HG03342 (cell line): Measurements from ENCODE around the gene KCNJ18.
"Not testable (repeated sequence)": the region's sequence is repeated elsewhere in the genome, so short reads cannot be mapped to it uniquely, and the experiment has no call there.

Experiments
- ATAC-seq: cut with Tn5 transposase; IDR thresholded peaks from one replicate; pipeline ENCODE4 v1.9.1; 2021; ENCODE audit warnings: mild to moderate bottlenecking, moderate library complexity; ENCODE audit not compliant: unreplicated experiment

Gene KCNJ18

DNA sequence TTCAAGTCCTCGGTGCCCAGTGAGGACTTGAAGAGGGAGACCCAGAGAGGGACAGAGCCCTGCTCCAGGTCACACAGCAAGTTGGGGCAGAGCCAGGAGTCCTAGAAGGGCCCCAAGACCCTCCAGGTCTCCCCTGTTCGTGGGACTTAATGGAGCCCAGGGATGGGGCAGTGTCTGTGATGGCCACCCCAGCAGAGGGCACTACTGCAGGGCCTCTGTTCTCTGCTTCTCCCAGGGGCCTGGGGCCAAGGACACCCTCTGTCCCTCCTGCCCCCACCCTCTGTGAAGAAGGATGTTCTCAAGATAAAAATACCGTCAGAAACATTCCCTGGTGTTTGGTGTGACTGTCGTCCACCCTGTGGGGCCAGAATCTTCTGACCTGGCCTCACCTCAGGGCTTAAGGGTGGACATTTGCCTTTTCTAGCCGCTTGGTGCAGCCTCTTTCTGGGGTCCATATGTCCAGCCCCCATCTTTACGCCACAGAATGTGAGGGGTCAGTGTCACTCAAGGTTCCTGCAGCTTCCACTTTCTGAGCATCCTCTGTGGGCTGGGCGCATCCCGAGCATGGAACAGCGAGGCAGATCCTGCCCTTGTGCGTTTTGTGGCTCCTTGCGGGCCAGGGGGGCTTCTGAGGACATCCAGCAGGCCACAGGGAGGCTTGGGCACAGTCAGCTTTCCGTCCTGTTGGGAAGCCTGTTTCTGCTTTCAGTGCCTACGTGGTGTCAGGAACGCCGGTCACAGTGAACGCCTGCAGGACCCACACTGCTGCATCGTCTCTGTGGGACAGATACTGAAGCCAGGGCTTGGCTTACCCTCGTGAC, at the start of gene KCNJ18:
KCNJ18 (plus strand) TSS at position 641 of the 821 bp plus-strand sequence. CDS start 10,264 bp downstream, outside the sequence.
- ATAC-seq, result not testable (repeated sequence)

DNA sequence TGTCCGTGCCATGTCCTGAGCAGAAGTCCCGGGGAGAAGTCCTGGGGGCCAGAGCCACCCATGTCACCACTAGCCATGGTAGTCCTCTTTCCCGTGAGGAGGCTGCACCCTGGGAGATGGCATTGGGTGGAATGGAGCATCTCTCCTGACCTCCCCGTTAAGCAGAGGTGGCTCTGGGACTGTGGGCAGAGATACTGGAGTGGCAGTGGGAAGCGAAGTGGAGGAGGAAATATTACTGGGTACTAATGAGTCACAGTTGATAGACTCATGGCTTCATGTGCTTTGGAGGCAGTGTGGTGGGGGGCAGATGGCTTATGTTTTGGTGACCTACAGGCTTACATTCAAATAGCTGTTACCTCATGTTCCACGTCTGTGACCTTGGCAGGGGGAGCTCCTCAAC, 44.2 kb upstream of the KCNJ18 start:
- ATAC-seq, result not testable (repeated sequence)

- not testable (repeated sequence) for ATAC-seq
Measured at GRCh38 chr17:21650043-21650442, 42.3 kb upstream of the KCNJ18 start.

DNA sequence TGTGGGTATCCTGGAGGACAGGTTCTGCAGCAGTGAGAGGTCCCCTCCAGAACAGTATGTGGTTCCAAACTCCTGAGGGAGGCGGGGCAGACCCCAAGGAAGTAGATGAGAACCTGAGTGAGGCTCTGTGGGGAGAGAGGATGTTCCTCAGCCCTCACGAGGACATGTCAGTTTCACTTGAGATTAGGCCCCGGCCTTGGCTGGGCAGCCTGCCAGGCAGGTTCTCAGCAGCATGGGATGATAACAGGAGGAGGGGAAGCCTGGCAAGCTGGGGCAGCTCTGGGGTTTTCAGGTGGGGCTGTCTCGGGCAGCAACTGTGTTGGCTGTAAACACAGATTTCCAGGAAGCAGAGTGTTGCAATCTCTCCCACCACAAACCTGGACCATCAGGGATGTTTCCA, 40.3 kb upstream of the KCNJ18 start:
- not testable (repeated sequence) for ATAC-seq

DNA sequence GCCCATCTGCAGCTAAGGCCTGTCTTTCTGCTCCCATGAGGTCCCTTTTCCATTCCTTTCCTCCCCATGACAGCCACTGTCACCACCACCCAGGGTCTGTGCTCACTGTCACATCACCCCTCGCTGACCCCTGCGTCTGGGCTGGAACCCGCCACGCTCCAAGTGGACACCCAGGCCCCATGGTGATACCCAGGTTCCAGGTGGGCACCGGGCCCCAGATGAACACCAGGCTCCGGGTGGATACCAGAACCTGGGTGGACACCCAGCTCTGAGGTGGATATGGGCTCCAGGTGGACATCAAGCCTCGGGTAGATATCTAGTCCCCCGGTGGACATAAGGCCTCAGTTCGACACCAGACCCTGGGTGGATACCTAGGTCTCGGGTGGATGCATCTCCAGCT, 39.1 kb upstream of the KCNJ18 start:
- ATAC-seq, result not testable (repeated sequence)

DNA sequence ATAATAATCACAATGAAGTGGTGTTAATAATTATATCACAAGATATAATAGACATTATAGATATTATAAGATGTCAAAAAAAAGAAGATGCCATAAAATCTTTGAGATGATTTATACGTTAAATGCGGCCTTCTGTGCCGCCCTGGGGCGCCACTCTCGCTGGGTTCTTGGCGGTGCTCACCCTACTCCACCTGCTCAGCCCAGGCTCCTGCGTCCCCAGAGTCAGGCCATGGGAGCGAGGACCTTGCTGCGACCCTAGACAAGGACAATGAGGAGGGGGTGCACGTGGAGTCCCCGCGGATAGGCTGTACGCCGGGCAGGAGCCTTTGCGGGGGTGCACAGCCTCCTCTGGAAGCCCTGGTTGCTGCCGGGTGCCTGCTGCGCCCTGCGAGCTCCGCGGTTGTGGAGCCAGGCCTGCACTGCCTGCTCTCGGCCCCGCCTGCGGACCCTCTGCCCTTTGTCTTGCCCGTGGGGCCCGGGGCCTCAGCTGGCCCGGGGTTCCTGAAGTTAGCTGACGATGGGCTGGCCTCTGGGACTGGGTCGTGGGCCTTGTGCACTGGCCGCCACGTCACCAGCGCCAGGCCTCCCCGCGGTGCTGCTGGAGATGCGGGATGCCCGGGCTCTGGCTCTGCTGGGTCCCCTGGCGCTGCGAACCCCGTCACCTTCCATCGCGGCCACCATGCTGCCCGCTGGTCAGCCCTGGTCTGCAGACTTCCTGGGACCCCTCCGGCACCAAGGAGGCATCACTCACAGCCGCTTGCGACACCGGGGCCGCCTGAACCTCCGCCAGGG, 35.6 kb upstream of the KCNJ18 start:
- ATAC-seq, result not testable (repeated sequence)

DNA sequence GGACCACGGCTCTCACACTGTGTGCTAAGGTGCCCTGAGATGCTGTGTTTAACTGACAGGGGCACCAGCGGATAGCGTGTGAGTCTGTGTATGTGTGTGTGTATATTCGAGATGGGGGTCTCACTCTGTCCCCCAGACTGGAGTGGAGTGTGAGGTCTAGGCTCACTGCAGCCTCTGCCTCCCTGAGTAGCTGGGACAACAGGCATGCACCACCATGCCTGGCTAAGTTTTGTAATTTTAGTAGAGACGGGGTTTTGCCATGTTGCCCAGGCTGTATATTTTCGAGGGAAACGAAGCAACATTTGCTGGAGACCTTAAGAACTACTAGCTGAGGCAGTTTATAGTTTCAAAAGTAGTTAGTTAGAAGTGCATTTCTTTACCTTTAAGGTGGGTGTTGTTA, 32.7 kb upstream of the KCNJ18 start:
- ATAC-seq, result not testable (repeated sequence)

- ATAC-seq, result not testable (repeated sequence)
Measured at GRCh38 chr17:21661455-21661854, 30.9 kb upstream of the KCNJ18 start.

- not testable (repeated sequence) for ATAC-seq
Measured at GRCh38 chr17:21663166-21663565, 29.2 kb upstream of the KCNJ18 start.

- not testable (repeated sequence) for ATAC-seq
Measured at GRCh38 chr17:21663614-21664474, 28.5 kb upstream of the KCNJ18 start.

- not testable (repeated sequence) for ATAC-seq
Measured at GRCh38 chr17:21665171-21665570, 27.2 kb upstream of the KCNJ18 start.

- not testable (repeated sequence) for ATAC-seq
Measured at GRCh38 chr17:21665935-21666493, 26.3 kb upstream of the KCNJ18 start.

GRCh38 chr17:21666711-21667412, 25.5 kb upstream of the KCNJ18 start:
- not testable (repeated sequence) for ATAC-seq

DNA sequence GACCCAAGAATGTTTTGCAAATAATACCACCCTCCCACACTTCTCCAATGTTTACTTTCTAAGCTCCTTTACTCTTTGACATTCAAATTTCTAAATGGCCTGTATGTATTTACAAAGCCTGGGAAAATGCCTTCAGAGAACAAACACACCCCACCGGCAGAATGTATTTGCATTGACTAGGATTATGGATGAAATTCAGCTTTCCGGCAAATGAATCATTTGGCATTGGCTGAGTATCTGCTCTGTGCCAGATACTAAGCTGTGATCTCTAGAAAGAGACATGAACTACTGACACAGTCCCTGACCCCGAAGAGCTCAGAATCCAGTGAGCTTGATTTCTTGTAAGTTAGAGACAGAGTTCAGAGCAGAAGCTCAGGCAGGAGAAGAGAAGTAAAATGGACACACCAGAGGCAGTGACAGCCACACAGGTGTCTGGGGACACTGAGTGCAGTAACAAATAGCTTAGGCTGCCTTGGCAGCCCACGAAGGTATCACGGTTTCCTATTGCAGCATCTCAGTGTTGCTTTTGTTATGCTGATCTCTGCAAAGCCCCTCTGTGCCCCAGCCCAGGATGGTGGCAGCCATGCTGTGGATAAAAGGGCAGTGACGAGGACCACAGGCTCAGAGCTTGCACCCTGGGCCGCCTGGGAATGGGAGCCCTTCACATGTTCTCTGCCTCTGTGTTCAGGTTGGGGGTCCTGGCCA, 24.8 kb upstream of the KCNJ18 start:
- ATAC-seq, result not testable (repeated sequence)

DNA sequence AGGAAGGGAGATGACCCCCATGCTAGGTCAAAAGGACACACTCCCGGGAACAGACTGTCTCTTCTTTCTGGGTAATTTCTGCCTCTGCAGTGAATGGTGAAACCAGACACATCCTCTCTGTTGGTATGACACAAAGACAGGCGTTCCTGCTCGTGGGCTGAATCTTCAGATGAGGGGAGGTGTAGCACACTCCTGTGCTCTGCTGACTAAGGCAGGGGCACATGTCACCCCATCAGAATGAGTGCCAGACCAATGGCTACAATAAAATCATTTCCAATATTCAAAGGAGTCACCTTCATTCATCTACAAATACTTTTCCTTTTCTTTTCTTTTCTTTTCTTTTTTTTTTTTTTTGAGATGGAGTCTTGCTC, 24.2 kb upstream of the KCNJ18 start:
- ATAC-seq, result not testable (repeated sequence)

DNA sequence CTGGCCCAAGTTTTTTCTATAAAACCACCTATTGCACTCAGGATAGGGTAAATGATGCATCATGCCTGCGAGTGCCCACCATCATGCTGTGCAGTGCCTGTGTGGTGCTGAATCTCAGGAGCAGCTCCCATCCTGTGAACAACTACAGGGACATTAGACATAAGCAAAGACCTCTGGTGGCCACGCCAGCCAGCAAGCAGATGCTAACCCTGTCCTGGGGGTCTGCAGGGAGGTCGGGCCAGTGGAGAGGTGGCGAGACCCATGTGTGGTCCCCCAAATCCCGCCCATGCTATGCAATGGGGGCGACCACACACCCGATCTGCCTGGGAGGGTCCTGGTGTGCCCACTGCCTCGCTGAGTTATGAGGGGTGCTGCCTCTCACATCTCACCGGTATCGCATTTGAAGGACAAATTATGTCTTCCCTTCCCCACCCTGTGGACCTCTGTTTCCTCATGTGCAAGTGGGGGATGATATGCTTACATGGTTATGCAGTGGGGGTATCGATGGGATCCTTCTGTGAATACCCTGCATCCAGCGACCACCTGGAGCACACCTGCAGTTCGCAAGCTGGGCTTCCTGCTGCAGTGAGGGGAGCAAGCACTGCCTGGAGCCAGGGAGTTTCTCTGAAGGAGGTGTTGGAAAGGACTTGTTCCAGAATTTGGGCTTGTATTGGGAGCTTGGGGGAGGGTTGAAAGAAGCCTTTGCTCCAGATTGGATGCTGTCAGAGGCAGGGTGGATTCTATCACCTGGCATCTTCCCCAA, 23.4 kb upstream of the KCNJ18 start:
- ATAC-seq, result not testable (repeated sequence)

- not testable (repeated sequence) for ATAC-seq
Measured at GRCh38 chr17:21669616-21670360, 22.5 kb upstream of the KCNJ18 start.
